ENCODE results near the gene PTPRT.

The PTPRT gene

DNA sequence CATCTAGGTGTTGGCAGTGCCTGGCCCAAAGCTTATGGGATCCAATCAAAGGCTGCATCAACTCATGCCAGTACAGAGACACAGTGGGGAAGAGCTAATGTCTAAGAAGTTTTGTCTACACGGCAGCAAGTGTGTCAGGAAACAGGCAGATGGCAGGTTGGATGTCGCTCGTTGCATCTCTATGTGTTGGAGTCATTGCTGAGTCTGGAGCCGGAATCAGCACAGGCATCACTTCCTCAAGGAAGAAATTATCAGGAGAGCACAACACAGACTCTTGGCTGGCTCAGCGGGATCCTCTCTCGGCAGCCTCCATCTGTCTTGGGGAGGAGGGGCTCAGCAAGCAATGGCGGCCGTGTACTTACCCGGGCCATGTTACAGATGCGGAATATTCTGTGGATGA, 1104.3 kb downstream of the PTPRT start:
- DNase-seq: no peak

DNA sequence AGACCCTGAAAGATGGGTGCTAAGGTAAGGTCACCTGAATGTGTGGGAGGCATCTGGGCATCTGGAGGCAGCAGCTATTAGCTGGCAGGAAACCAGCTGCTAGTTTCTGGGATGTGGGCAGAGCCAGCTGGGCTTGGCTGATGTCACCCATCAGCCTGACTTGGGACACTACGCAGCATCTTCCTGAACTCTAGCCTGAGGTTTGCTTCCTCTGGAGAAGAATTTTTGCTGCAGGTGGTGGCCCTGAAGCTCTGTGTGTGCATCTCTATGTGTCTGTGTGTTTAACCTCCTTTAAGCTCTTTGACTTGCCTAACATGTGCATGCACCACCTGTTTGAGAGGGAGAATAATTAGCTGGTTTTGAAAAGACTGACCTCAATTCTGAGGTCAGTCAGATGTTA, 1106.4 kb downstream of the PTPRT start:
- no peak for DNase-seq

DNA sequence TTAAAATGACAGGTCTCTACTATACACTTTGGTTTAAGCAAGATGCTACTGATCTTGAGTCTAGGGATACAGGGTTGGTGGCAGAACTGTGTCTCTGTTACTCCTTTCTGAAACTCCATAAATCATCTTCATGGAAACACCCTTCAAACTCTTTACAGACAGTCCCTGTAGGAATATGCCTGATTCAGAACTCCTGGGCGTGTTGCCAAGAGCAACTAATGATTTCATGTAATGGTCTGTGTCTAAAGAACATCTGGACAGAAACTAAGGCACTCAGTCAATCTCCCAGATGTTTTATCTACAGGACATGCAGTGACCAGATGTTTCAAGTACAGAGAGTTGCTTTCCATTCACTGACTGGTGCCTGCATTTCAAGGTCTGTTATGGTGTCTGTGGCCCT, 1107.1 kb downstream of the PTPRT start:
- DNase-seq: no peak

DNA sequence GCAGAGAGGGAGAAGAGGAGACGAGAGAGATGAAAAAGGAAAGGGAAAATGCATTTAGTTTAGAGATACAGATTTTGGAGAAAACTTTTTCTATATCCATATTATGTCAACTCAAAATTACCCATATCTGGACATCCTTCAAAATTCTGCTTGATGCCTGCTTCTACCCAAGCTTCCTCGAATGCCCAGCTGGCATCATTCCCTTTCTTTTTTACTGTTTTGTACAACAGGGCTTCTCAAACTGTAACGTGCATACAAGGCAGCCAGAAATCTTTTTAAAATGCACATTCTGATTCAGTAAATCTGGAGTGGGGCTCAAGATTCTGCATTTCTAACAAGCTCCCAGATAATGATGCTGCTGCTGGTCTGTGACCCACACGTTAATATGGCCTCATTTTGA, 1108.8 kb downstream of the PTPRT start:
- DNase-seq: no peak

DNA sequence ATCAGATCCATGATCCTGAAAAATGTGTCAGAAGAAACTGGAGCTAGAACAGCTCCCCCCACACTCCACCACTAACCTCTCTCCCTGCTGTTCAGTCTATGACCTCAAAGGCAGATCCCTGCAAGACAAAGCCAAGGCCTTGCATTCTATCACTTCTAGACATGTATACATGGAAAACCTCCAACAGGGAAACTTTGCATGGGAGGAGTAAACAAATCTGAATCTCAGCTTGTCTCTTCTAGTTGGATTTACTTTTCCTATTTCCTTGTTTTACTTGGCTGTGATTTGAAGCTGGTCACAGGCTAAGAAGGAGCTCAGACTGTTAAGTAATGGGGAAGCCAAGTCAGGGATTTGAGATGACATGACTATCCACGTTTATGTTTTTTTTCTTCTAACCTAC, 1114.8 kb downstream of the PTPRT start:
- DNase-seq: no peak

DNA sequence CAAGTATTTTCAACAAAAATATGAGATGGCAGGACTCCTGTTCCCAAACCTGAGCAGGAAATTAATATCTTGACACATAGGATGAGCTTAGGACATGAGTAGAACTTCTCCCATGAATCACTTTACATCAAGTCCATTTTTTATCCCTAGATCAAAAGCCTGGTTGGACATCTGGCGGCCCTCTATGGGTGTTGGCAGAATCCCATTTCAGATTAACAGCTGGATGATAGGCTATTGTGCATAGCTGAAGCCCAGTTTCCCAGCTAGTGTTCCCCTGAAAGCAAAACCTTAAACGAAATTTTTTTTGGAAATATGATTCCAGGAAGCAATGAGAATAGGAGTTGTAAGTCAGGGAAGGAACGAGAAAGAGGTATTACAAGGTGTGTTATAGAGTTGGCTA, 1122.1 kb downstream of the PTPRT start:
- no peak for DNase-seq

DNA sequence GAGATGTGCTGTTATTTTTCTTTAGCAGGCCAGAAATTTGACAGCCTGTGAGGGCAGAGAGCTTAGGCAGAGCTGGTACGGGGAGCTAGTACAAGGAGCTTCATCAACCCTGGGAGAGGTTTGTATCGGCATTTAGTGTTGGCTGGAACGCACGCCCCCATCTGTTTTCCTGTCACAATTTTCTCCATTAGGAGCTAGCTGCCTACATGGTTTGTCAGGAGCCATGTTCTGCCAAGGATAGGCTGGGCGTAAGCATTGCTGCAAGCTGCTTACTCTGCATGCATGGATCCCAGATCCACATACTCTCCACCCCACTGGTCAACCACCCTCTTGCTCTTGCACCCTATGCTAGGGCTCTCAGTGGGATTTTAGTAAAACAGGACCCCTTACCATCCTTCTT, 1122.5 kb downstream of the PTPRT start:
- no peak for DNase-seq

DNA sequence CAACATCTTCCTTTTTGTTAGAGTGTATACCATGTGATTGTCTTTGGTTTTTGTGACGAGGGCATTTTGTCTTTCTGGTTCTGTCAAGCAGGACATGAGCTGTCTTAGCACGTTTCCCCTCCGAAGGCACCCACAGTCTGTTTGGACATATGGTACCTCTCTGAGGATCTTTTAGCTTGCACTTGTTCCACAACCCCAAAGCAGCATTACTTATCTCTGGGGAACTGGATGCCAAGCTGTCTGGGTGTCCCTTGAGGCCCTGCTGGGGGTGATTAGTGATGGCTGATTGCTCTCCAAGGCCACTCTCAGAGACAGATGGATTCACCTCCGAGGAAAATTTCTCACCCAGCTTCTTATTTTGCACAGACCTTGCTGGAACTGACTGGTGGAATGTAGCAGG, 1126.6 kb downstream of the PTPRT start:
- no peak for DNase-seq

DNA sequence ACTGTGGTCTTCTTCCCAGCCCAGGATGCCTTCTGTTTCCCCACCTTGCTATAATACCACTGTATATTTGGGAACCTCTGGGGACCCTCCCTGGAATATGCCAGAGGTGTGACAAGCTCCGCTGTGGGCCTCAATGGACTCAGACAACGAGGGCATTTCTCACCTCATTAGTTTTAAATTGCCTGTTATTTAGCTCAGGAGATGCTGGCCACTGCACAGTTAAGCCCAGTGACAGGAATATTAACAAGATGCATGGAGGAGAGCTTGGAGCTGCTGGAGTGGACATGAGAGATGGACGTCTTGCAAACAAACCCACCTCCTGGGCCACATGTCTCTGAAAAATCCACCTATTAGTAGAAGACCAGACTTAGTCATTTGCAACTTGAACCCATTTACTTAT, 1136.4 kb downstream of the PTPRT start:
- DNase-seq: no peak

DNA sequence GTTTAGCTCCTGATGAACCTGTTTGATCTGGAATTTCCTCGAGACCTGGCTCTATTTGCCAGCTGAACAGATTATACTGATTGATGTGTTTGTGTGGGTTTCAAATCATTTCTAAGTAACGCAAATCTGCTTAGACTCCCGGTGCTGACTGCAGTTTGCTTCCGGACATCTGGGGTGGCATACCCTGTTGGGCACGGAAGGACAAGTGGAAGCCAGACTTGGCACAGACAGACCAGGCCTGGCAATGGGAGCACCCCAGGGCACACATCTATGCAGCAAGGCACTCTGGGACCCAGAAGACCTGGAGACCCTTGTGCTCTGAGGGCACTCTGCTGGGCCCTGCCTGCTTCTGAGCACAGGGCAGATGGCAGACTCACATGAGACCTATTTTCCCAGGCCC, 1137.8 kb downstream of the PTPRT start:
- no peak for DNase-seq

DNA sequence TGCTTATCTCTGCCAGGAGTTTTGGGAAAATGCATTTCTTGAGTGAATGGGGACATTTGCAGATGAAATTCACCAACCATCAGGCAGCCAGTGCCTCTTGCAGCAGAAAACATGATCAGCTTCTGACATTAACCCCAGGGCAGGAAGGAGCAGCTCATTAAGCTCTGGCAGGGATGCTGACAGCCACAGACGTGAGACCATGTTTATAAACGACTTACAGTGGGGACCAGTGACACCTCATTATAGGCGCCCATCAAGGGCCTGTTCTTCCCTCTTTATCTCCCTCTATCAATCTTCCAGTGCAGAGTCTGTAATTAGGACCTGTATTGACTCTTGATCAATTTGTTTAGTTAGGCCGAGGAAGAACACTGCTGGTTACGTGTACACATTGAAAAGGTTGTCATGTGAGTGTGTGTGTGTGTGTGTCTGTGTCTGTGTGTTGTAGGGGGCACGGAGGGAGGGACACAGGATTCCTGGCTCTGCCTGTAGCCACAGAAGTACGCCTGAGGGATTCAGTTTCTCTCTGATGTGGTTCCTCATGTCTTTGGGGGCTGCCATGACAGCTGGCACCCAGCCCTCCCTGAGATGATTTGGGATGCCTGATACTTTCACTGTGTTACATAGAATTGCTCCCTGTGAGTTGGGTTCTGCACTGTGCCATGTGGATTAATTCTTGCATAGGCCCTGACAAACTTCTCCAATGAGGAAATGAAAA, 1143.2 kb downstream of the PTPRT start:
- no peak for DNase-seq

DNA sequence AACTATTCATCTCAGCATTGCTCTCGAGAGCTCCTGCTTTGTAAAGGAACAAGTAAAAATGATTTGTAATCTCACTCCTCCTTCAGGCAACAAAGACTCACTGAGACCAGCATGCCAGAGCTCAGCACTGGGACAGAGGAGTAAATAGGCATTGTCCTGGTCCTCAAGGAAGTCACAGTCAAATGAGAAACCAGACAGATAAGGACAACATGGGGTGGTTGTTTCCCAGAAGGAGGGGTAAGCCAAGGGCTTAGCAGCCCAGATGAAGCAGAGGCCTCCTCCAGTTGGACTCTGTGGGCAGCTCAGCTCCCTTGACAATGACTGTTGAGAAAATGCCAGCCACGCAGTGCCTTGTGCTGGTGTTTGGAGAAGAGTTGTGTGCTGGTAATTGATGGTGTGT, 1145.8 kb downstream of the PTPRT start:
- no peak for DNase-seq

DNA sequence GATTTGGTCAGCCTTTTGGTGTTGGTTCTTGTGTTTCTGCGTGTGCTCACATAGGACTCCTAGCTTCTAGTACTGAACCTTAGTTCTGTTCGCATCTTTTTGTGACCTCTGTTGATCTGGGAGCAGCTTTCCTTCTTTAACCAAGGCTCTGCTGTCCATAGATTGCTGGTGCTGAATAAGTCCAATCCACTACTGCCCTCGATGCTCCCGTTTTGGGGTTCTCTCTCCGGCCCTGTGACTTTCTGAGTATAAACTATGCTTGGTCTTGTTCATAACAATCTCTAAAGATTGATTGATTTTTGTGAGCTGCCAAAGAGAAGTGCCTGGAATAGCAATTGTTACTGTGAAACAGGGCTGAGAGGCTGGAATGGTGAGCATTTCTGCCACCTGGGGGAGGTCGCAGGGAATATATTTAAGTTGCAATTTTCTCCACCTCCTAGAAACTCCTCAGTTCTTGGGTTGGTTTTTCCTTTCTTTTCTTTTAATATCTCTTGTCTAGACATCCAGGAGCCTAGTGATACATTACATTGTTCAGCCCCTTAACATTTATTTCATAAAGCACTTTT, 1148.6 kb downstream of the PTPRT start:
- DNase-seq: no peak

DNA sequence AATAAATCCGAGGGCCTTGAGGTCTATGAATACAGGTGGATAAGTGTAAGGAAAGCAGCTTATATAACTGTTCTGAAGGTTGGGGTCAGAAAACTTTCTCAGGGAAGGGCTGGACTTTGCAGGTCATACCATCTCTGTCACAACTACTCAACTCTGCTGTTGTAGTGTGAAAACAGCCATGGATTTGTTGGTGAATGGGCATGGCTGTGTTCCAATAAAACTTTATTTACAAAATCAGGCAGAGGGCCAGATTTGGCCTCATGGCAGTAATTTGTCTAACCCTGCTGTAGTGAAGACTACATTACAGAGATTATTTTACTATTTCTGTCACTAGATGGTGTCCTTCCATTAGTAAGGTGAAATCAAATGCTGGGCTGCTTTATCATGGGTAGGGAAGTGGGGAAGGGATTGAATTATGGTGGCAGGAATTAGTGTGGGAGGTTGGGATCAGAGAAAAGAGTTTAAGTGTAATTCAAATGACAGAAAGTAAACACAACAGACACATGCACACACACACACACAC, 1161.9 kb downstream of the PTPRT start:
- no peak for DNase-seq

DNA sequence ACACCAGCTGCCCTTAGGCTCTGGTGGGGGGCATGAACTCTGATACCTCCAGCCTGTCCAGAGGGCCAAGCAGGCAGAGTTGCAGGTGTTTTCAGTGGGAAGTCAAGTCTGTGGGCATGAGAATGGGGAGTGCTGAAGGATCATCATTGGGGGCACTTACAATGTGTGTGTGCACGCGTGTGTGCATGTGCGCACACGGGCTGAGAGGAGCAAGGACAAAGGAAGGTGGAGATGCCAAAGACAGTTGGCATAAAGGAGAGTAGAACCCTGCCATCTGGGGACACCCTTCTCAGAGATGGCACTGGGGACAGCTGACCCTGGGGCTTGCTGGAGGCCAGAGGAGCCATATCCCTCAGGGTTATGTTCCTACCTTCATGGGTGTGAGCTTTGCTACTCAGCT, 1163.1 kb downstream of the PTPRT start:
- DNase-seq: no peak

DNA sequence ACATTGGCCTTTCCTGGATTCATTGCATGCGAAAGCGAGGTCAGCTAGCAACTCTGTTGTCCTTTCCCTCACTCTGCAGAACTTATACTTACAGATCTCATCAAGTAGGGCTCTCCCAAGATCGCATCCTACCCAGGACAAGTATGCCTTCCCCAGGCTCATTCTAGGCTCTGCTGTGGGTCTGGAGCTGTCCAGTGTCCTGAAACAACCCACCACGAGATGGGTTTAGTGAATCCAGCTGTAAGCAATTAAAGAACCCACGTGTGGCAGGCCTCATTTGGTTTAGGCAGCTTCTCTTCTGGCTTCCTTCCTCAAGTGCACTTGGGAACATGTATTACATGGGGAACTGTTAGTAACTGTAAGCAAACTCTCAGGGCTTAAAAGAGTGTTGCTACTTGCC, 1165.1 kb downstream of the PTPRT start:
- no peak for DNase-seq

All from activated CD8-positive, alpha-beta memory T cell treated with anti-CD3 and anti-CD28 coated beads, Interleukin-2, amount 50 U/mL, for 48 hours (primary cell).